ENCODE measurements around the gene GIGYF1. TPM values are rescaled to one million over a fixed set of nuclear protein-coding genes. Genes with fewer than 3 reads are reported as not detected.
"Not testable (repeated sequence)": the region's sequence is repeated elsewhere in the genome, so short reads cannot be mapped to it uniquely, and the experiment has no call there.

GIGYF1 gene
- total and polyA plus RNA-seq, 2 of the 4 experiments (the other 2 are of a cell fraction) = 3.0 to 10.7 TPM

DNA sequence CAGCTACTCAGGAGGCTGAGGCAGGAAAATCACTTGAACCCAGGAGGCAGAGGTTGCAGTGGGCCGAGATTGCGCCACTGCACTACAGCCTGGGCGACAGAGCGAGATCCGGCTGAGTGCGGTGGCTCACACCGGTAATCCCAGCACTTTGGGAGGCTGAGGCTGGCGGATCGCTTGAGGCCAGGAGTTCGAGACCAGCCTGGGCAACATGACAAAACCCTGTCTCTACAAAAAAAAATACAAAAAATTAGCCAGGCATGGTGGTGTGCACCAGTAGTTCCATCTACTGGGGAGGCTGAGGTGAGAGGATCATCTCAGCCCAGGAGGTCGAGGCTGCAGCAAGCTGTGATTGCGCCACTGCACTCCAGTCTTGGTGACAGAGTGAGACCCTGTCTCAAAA lies 24.9 kb downstream of the GIGYF1 start:
- in situ Hi-C loops (cut with MboI; ENCODE audit: low sequenced_read_pairs) = loop anchor here (5.0 kb wide), 1 partner anchor 102 kb away; no protein-coding TSS in a partner anchor
- dilution Hi-C loops (cut with HindIII; ENCODE audit: low sequenced_read_pairs, unreplicated experiment); H3K18ac ChIP-seq (ENCODE audit: low read depth, low read length); H3K4ac ChIP-seq (ENCODE audit: low read depth, low read length); H3K9ac ChIP-seq (ENCODE audit: low read depth, low read length); H3K4me3 ChIP-seq (ENCODE audit: insufficient read depth, low read depth, low read length); H4K5ac ChIP-seq (ENCODE audit: low read depth, low read length); H2BK20ac ChIP-seq (ENCODE audit: low read depth, low read length); H3K36me3 ChIP-seq (ENCODE audit: control insufficient read depth, insufficient read depth, low read length); H3K56ac ChIP-seq (ENCODE audit: extremely low read depth, insufficient read depth, low read length); H3K4me2 ChIP-seq (ENCODE audit: low read depth, low read length); DNase-seq; intact Hi-C loops (cut with micrococcal nuclease); H3K23ac ChIP-seq (ENCODE audit: low read depth, low read length); H3K9me1 ChIP-seq (ENCODE audit: insufficient read depth, low read length); H2AK5ac ChIP-seq (ENCODE audit: low read depth, low read length); BruUV-seq (replicated peaks); H3K14ac ChIP-seq (replicated peaks; ENCODE audit: low read depth, low read length); H3K79me1 ChIP-seq (ENCODE audit: low read depth in 1 of 2, low read length in 2 of 2); H3K27me3 ChIP-seq (ENCODE audit: control insufficient read depth, insufficient read depth, low read length); H3K27ac ChIP-seq (ENCODE audit: insufficient read depth, low read length); H4K20me1 ChIP-seq (ENCODE audit: insufficient read depth, low read length); H3K4me1 ChIP-seq (ENCODE audit: control insufficient read depth, insufficient read depth, low read length); H2AK9ac ChIP-seq (replicated peaks; ENCODE audit: low read depth, low read length, poor library complexity); H3K9me3 ChIP-seq (ENCODE audit: control insufficient read depth, insufficient read depth, low read length); ATAC-seq (ENCODE audit: low read depth); H2BK15ac ChIP-seq (ENCODE audit: low read depth, low read length); CTCF ChIA-PET; H2AFZ ChIP-seq (replicated peaks; ENCODE audit: low read length, poor library complexity); H4K91ac ChIP-seq (ENCODE audit: insufficient read depth, low read depth, low read length); POLR2A ChIA-PET (ENCODE audit: unreplicated experiment); H2BK5ac ChIP-seq (ENCODE audit: low read depth, low read length, poor library complexity, severe bottlenecking); H2BK120ac ChIP-seq (ENCODE audit: low read depth, low read length); H4K8ac ChIP-seq (ENCODE audit: low read depth in 2 of 2, low read length in 2 of 2): not testable (repeated sequence)
- WGBS, 2 experiments (ENCODE audit: extremely low coverage in 2 of 2, insufficient read length in 1 of 2) = 87% methylated on average over 3 of the region's 12 CpGs; no CpG with 5 or more reads in 1 of the 2 experiments

Measured in IMR-90 (cell line).